ENCODE results near the gene CRADD. TPM values are rescaled to one million over a fixed set of nuclear protein-coding genes. Genes with fewer than 3 reads are reported as not detected.

The CRADD gene
- total RNA-seq, 1 experiment from 2014 or later, result 7.6 TPM

DNA sequence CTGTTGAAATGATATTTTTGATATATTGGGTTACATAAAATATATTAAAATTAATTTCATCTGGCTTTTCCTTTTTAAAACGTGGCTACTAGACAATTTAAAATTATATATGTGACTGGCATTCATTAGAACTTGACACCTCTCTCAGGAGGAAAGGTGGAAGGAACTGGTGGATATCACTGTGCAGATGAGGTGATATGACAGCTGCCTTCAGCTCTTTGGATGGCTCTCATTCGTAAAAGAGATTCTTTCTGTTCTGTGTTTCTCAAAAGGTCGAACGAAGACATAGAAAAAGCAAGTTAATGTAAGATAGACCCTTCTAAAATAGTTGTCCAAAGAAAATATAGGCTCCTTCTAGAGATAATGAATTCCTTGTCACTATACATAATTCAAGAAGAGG lies 36.6 kb downstream of the CRADD start:
- H2BK5ac ChIP-seq (ENCODE audit: insufficient read length, low read length), result no peak overlapping the region
- H3T11ph ChIP-seq (ENCODE audit: low read length), result no peak overlapping the region
- H3K9me3 ChIP-seq (ENCODE audit: control insufficient read depth, low read depth, low read length), result no peaks in the 10 kb centered on the region
- Mint-ChIP-seq H3K9me3 (peaks cover 25 to 29% of the 10 kb centered on the region in 2 experiments), H3K4me3 (no peak overlapping the region), H3K27me3 (ENCODE audit: low read depth) (no peaks in the 10 kb centered on the region), H3K27ac (no peak overlapping the region), H3K4me1 (peaks cover 13 to 17% of the 10 kb centered on the region in 2 experiments), H3K36me3 (ENCODE audit: insufficient read depth in 1 of 3, low read depth in 3 of 3) (peaks cover 14 to 31% (median 29%) of the 10 kb centered on the region in 3 experiments)
- no peak overlapping the region for H2AFZ ChIP-seq (ENCODE audit: low read length)
- no peaks in the 10 kb centered on the region for H3K27me3 ChIP-seq (ENCODE audit: insufficient read depth, low read length)
- H3K27ac ChIP-seq (ENCODE audit: insufficient read length, low read depth, low read length), result no peak overlapping the region
- no peak overlapping the region for H3K18ac ChIP-seq (ENCODE audit: insufficient read length, low read depth, low read length)
- TF ChIP-seq, protein P1, sequence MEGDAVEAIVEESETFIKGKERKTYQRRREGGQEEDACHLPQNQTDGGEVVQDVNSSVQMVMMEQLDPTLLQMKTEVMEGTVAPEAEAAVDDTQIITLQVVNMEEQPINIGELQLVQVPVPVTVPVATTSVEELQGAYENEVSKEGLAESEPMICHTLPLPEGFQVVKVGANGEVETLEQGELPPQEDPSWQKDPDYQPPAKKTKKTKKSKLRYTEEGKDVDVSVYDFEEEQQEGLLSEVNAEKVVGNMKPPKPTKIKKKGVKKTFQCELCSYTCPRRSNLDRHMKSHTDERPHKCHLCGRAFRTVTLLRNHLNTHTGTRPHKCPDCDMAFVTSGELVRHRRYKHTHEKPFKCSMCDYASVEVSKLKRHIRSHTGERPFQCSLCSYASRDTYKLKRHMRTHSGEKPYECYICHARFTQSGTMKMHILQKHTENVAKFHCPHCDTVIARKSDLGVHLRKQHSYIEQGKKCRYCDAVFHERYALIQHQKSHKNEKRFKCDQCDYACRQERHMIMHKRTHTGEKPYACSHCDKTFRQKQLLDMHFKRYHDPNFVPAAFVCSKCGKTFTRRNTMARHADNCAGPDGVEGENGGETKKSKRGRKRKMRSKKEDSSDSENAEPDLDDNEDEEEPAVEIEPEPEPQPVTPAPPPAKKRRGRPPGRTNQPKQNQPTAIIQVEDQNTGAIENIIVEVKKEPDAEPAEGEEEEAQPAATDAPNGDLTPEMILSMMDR (conservative IDR thresholded peaks at IDR 0.05), result no peak
- DNase-seq, result no peak
- H2BK20ac ChIP-seq (ENCODE audit: low read depth, low read length, poor library complexity, severe bottlenecking), result no peak overlapping the region
- H2BK15ac ChIP-seq (ENCODE audit: low read depth, low read length), result no peak overlapping the region
- no peak overlapping the region for H3K56ac ChIP-seq (ENCODE audit: insufficient read length, low read depth, low read length)
- no CpG with 5 or more reads among the region's 4 CpGs for WGBS (ENCODE audit: extremely low coverage, insufficient read length, low lambda C conversion rate)
- no peaks in the 10 kb centered on the region for H3K4me1 ChIP-seq (ENCODE audit: insufficient read depth, low read length)
- H4K91ac ChIP-seq (ENCODE audit: insufficient read length, low read depth, low read length), result no peak overlapping the region
- no peak overlapping the region for H3K14ac ChIP-seq (ENCODE audit: insufficient read depth, low read length)
- no peak overlapping the region for H3K23ac ChIP-seq (ENCODE audit: insufficient read length, low read depth, low read length)
- no peak overlapping the region for H4K5ac ChIP-seq (ENCODE audit: insufficient read length, low read depth, low read length)
- no peak overlapping the region for H2BK120ac ChIP-seq (ENCODE audit: low read depth, low read length, poor library complexity, severe bottlenecking)
- no peaks in the 10 kb centered on the region for H3K23me2 ChIP-seq (ENCODE audit: insufficient read length, low read depth, low read length, poor library complexity, severe bottlenecking)
- H2AK5ac ChIP-seq (ENCODE audit: insufficient read length, low read length), result no peak overlapping the region
- H4K8ac ChIP-seq (replicated peaks; ENCODE audit: insufficient read length, low read depth, low read length), result no peak overlapping the region
- H3K4ac ChIP-seq (ENCODE audit: low read depth, low read length), result no peak overlapping the region
- H2BK12ac ChIP-seq (ENCODE audit: insufficient read length, low read depth, low read length), result no peak overlapping the region
- no peaks in the 10 kb centered on the region for H4K20me1 ChIP-seq (ENCODE audit: control insufficient read depth, insufficient read depth, insufficient read length)
- H3K4me2 ChIP-seq (ENCODE audit: insufficient read depth, insufficient read length, low read length), result no peak overlapping the region
- no peak overlapping the region for H3K9ac ChIP-seq (ENCODE audit: extremely low read depth, insufficient read length, low read length)
- no peaks in the 10 kb centered on the region for H3K79me1 ChIP-seq (ENCODE audit: insufficient read depth, low read depth, low read length, poor library complexity, severe bottlenecking)
- no peaks in the 10 kb centered on the region for H3K79me2 ChIP-seq (ENCODE audit: insufficient read depth, low read length)

Measured in H9 (cell line).